ENCODE results near the gene PIGS. TPM values are rescaled to one million over a fixed set of nuclear protein-coding genes. Genes with fewer than 3 reads are reported as not detected.
A peak's percentile ranks its signal among the peaks of the same experiment; 100 is the strongest.

PIGS gene
- total and polyA plus RNA-seq, 9 of the 15 experiments (the other 6 are each of a cell fraction or from before 2014, with no cell fraction given), result 47.5 to 138 (median 57.6) TPM

DNA sequence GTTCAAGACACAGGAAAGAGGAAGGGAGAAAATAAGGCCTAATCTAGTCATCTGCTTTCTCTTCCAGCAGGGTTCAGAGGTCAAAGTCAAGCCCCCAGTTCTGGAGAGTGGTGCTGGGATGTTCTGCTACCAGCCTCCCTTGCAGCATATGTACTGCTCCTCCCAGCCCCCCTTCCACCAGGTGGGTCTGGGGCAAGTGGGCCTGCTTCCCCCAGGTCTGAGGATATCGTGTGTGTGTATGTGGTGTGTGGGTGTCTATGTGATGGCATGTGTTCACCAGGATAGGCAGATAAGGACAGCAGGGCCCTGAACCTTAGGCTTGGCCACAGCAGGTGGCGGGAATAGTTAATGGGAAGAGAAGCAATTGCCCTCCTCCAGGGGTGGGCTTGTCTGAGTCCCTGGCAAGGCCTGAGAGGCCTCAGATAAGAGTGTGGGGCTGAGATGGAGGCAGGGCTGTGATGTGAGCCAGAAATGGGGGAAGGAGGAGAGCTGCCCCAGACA lies 44.1 kb downstream of the PIGS start (continued):
- TF ChIP-seq, protein P1, sequence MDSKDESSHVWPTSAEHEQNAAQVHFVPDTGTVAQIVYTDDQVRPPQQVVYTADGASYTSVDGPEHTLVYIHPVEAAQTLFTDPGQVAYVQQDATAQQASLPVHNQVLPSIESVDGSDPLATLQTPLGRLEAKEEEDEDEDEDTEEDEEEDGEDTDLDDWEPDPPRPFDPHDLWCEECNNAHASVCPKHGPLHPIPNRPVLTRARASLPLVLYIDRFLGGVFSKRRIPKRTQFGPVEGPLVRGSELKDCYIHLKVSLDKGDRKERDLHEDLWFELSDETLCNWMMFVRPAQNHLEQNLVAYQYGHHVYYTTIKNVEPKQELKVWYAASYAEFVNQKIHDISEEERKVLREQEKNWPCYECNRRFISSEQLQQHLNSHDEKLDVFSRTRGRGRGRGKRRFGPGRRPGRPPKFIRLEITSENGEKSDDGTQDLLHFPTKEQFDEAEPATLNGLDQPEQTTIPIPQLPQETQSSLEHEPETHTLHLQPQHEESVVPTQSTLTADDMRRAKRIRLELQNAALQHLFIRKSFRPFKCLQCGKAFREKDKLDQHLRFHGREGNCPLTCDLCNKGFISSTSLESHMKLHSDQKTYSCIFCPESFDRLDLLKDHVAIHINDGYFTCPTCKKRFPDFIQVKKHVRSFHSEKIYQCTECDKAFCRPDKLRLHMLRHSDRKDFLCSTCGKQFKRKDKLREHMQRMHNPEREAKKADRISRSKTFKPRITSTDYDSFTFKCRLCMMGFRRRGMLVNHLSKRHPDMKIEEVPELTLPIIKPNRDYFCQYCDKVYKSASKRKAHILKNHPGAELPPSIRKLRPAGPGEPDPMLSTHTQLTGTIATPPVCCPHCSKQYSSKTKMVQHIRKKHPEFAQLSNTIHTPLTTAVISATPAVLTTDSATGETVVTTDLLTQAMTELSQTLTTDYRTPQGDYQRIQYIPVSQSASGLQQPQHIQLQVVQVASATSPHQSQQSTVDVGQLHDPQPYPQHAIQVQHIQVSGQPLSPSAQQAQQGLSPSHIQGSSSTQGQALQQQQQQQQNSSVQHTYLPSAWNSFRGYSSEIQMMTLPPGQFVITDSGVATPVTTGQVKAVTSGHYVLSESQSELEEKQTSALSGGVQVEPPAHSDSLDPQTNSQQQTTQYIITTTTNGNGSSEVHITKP (IDR thresholded peaks at IDR 0.05; ENCODE audit: partially characterized antibody), result no peak
- no peak for TF ChIP-seq ZNF408 (CRISPR knock-in tag; IDR thresholded peaks at IDR 0.05; ENCODE audit: low read depth)
- TF ChIP-seq, protein P2, sequence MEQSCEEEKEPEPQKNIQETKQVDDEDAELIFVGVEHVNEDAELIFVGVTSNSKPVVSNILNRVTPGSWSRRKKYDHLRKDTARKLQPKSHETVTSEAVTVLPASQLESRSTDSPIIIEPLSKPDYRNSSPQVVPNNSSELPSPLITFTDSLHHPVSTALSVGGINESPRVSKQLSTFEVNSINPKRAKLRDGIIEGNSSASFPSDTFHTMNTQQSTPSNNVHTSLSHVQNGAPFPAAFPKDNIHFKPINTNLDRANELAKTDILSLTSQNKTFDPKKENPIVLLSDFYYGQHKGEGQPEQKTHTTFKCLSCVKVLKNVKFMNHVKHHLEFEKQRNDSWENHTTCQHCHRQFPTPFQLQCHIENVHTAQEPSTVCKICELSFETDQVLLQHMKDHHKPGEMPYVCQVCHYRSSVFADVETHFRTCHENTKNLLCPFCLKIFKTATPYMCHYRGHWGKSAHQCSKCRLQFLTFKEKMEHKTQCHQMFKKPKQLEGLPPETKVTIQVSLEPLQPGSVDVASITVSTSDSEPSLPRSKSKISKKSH (CRISPR knock-in tag; IDR thresholded peaks at IDR 0.05), result no peak
- no peak for TF ChIP-seq RFX1 (IDR thresholded peaks at IDR 0.05)
- TF ChIP-seq U2AF1 (optimal IDR thresholded peaks at IDR 0.05; ENCODE audit: low read depth, low read length), result no peak
- TF ChIP-seq, protein P3, sequence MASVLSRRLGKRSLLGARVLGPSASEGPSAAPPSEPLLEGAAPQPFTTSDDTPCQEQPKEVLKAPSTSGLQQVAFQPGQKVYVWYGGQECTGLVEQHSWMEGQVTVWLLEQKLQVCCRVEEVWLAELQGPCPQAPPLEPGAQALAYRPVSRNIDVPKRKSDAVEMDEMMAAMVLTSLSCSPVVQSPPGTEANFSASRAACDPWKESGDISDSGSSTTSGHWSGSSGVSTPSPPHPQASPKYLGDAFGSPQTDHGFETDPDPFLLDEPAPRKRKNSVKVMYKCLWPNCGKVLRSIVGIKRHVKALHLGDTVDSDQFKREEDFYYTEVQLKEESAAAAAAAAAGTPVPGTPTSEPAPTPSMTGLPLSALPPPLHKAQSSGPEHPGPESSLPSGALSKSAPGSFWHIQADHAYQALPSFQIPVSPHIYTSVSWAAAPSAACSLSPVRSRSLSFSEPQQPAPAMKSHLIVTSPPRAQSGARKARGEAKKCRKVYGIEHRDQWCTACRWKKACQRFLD (CRISPR knock-in tag; IDR thresholded peaks at IDR 0.05), result peak; percentile 91
- no peak for TF ChIP-seq ARID2 (IDR thresholded peaks at IDR 0.05)
- TF ChIP-seq, protein P4, sequence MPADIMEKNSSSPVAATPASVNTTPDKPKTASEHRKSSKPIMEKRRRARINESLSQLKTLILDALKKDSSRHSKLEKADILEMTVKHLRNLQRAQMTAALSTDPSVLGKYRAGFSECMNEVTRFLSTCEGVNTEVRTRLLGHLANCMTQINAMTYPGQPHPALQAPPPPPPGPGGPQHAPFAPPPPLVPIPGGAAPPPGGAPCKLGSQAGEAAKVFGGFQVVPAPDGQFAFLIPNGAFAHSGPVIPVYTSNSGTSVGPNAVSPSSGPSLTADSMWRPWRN (IDR thresholded peaks at IDR 0.05; ENCODE audit: low read depth), result peak; percentile 79; the same call in 1 of the 2 replicates
- TF ChIP-seq, protein P5, sequence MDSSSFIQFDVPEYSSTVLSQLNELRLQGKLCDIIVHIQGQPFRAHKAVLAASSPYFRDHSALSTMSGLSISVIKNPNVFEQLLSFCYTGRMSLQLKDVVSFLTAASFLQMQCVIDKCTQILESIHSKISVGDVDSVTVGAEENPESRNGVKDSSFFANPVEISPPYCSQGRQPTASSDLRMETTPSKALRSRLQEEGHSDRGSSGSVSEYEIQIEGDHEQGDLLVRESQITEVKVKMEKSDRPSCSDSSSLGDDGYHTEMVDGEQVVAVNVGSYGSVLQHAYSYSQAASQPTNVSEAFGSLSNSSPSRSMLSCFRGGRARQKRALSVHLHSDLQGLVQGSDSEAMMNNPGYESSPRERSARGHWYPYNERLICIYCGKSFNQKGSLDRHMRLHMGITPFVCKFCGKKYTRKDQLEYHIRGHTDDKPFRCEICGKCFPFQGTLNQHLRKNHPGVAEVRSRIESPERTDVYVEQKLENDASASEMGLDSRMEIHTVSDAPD (CRISPR knock-in tag; IDR thresholded peaks at IDR 0.05), result no peak; the same call in 1 of the 2 replicates
- peak; percentile 96 for TF ChIP-seq CC2D1A (IDR thresholded peaks at IDR 0.05)
- TF ChIP-seq, protein P6, sequence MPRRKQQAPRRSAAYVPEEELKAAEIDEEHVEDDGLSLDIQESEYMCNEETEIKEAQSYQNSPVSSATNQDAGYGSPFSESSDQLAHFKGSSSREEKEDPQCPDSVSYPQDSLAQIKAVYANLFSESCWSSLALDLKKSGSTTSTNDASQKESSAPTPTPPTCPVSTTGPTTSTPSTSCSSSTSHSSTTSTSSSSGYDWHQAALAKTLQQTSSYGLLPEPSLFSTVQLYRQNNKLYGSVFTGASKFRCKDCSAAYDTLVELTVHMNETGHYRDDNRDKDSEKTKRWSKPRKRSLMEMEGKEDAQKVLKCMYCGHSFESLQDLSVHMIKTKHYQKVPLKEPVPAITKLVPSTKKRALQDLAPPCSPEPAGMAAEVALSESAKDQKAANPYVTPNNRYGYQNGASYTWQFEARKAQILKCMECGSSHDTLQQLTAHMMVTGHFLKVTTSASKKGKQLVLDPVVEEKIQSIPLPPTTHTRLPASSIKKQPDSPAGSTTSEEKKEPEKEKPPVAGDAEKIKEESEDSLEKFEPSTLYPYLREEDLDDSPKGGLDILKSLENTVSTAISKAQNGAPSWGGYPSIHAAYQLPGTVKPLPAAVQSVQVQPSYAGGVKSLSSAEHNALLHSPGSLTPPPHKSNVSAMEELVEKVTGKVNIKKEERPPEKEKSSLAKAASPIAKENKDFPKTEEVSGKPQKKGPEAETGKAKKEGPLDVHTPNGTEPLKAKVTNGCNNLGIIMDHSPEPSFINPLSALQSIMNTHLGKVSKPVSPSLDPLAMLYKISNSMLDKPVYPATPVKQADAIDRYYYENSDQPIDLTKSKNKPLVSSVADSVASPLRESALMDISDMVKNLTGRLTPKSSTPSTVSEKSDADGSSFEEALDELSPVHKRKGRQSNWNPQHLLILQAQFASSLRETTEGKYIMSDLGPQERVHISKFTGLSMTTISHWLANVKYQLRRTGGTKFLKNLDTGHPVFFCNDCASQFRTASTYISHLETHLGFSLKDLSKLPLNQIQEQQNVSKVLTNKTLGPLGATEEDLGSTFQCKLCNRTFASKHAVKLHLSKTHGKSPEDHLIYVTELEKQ (CRISPR knock-in tag; IDR thresholded peaks at IDR 0.05), result no peak
